GM18499 (cell line): ENCODE data around the gene CD300A.

Experiments used
- ATAC-seq: cut with Tn5 transposase; IDR thresholded peaks from one replicate; pipeline ENCODE4 v1.9.1; 2021; ENCODE audit warnings: moderate number of reproducible peaks; ENCODE audit not compliant: insufficient read depth, unreplicated experiment

The CD300A gene

DNA sequence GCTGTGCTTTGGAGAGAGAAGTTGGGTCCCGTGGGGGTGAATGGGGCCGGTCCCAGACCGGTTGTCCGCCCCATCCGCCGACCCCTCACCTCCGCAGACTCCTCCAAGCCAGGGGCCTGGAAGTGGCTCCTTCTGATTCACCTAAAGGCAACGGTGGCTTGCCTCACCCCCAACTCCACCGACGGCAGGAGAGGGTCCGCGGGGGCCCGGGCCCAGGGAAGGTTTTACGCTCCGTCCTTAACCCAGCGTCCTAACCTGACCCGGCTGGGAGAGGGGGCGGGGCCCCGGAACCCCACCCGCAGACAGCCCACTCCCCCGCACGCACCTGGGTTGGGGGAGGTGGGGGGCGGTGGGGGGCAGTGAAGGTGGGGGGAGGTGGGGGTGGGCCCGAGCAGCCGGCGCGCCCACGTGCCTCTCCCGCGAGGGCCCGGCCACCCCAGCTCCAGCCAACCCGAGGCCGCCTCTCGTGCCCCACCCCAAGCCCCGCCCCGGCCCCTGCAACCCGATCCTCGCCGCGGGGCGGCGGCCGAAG, 12.7 kb upstream of the CD300A start:
- no peak for ATAC-seq

GRCh38 chr17:74454197-74455024, 12.0 kb upstream of the CD300A start:
- ATAC-seq, result no peak

DNA sequence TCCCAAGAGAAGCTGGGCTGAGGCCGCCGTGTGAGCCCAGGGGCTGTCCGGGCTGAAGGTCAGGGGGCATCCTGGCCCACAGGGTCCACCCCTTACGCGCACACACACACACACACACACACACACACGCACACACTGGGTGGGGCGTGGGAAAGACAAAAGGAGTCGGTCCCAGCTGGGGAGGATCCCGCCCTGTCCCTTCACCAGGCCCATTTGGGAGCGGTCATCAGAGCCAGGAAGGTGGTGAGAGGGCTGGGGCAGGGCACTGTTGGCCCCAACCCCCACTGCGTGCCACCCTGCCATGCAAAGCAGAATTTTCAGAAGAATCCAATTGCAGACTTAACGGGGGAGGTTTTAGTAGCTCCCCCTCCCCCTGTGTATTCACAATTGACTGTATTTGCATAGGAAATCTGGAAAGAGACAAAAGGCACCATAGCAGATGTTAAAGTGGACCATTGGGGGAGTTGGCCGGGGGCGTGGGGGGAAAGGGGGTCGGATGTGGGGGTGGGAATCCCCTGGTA, 11.3 kb upstream of the CD300A start:
- ATAC-seq, result no peak

- ATAC-seq, result no peak
Measured at GRCh38 chr17:74455821-74456220, 10.6 kb upstream of the CD300A start.

GRCh38 chr17:74457146-74457819, 9.2 kb upstream of the CD300A start:
- ATAC-seq, result no peak

DNA sequence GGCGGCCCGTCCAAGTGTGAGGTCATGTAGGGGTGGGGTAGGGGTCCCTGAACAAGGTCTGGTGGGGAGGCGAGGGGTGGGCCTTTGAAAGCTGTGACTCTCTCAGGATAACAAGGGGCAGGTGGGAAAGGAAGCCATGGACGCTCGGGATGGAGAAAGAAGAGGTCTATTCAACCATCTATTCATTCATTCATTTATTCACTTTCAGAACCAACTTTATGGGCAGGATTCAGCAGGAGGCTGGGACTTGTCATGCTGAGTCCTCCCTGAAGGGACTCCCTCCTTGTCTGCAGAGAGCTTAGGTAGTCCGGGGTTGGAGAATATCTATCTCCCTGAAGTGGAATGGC, 8.6 kb upstream of the CD300A start:
- no peak for ATAC-seq

DNA sequence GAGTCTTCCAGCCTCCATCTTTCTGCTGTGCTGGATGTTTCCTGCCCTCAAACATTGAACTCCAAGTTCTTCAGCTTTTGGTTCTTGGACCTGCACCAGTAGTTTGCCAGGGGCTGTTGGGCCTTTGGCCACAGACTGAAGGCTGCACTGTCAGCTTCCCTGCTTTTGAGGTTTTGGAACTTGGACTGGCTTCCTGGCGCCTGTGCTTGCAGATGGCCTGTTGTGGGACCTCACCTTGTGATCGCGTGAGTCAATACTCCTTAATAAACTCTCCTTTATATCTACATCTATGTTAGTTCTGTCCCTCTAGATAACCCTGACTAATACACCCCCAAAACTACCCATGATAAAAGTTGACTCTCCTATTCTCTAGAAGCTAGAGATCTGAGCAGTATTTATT, 7.6 kb upstream of the CD300A start:
- no peak for ATAC-seq

- ATAC-seq, result no peak
Measured at GRCh38 chr17:74459622-74460021, 6.8 kb upstream of the CD300A start.

GRCh38 chr17:74460241-74460640, 6.2 kb upstream of the CD300A start:
- ATAC-seq, result no peak

GRCh38 chr17:74460996-74461395, 5.4 kb upstream of the CD300A start:
- no peak for ATAC-seq

- no peak for ATAC-seq
Measured at GRCh38 chr17:74461611-74462010, 4.8 kb upstream of the CD300A start.

DNA sequence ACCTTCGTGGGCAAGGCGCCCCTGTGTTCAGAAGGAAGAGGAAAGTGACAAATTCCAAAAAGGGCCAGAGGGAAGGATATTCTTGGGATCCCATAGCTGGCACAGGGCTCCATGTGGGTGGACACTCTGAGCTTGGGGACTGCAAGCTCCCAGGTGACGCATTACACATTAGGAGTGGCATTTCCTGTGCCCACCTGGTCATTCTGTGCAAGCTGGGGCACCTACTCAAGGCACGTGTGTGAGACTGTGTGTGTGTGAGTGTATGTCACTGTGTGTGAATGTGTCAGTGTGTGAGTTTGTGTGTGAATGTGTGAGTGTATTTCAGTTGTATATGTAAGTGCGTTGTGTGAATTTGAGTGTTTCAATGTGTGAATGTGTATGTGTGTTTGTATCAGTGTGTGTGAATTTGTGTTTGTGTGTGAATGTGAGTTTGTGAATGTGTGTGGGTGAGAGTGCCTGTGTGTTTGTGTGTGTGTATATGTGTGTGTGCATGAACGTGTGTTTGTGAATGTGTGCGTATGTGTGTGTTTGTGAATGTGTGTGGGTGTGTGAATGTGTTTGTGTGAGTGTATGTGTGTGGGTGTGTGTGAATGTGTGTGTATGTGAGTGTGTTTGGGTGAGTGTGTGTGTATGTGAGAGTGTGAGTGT, 1.6 kb upstream of the CD300A start:
- no peak for ATAC-seq

DNA sequence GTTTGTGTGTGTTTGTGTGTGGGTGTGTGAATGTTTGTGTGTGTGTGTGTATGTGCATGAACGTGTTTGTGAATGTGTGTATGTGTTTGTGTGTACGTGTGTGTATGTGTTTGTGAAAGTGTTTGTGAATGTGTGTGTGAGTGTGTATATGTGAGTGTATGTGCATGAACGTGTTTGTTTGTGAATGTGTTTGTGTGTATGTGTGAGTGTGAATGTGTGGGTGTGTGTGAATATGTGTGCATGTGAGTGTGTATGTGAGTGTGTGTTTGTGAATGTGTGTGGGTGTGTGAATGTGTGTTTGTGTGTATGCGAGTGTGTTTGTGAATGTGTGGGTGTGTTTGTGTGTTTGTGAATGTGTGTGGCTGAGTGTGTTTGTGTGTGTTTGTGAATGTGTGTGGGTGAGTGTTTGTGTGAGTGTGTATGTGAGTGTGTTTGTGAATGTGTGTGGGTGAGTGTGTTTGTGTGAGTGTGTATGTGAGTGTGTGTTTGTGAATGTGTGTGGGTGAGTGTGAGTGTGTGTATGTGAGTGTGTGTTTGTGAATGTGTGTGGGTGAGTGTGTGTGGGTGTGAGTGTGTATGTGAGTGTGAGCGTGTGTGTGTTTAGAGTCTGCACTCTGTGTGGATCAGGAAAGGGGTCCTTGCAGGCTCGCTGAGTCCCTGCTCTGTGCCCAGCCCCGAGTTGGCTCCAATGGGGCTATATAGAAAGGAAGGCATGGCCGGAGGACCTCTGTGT, 890 bp upstream of the CD300A start:
- ATAC-seq, result no peak

- no peak for ATAC-seq
Measured at GRCh38 chr17:74466828-74467184, 372 bp downstream of the CD300A start.

- ATAC-seq, result peak; percentile 48
Measured at GRCh38 chr17:74467221-74467951, 952 bp downstream of the CD300A start.

GRCh38 chr17:74471341-74471740, 4.9 kb downstream of the CD300A start:
- ATAC-seq, result no peak

DNA sequence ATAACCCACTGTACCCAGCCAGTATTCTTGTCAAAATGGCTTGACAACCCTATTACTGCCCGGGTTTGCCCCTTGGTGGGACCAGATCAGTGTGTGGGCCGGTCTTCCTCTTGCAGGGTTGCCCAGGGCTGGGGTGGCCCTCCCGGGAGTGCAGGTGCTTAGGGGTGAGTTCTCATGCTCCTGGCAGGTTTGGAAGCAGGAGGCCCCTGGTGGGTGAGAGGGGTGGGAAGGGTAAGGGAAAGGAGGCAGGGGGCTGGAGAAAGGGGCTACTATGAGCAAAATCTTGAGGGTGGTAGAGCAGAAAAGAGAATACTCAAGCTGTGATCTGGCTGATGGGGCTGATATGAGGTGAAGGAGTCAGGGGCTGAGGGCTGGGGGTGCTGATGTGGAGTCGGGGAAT, 6.5 kb downstream of the CD300A start:
- ATAC-seq, result no peak

GRCh38 chr17:74473294-74473693, 6.9 kb downstream of the CD300A start:
- no peak for ATAC-seq

GRCh38 chr17:74474043-74474792, 7.8 kb downstream of the CD300A start:
- no peak for ATAC-seq
